ENCODE data around the gene NCKAP5. TPM values are rescaled to one million over a fixed set of nuclear protein-coding genes. Genes with fewer than 3 reads are reported as not detected.

The NCKAP5 gene
- total and polyA plus RNA-seq, 2 of the 13 experiments (the other 11 are each of a cell fraction or from before 2014, with no cell fraction given): 0.01 TPM; not detected in 1

- Histone ChIP-seq H4K20me1 (ENCODE audit: insufficient read depth, low read length) (no peaks in the 10 kb centered on the region), H3K4me2 (ENCODE audit: low read depth, low read length) (no peak overlapping the region), H2AFZ (ENCODE audit: low read length) (no peak overlapping the region), H3K27ac (ENCODE audit: extremely low read length, insufficient read depth, low read length) (no peak overlapping the region), H3K36me3 (replicated peaks in 1 of 2; ENCODE audit: control insufficient read depth in 1 of 2, insufficient read depth in 2 of 2, low read length in 2 of 2) (no peaks in the 10 kb centered on the region), H3K4me3 (replicated peaks in 1 of 3; ENCODE audit: insufficient read depth in 1 of 3, low read depth in 2 of 3, low read length in 3 of 3) (no peak overlapping the region), H3K79me2 (ENCODE audit: insufficient read depth, low read length) (no peaks in the 10 kb centered on the region), H3K4me1 (ENCODE audit: insufficient read depth, low read length) (0 out of 2 replicates have a peak, but pooled peaks cover 4% of the 10 kb centered on the region), H3K9ac (ENCODE audit: insufficient read depth, low read depth, low read length) (no peak overlapping the region), H3K27me3 (ENCODE audit: control insufficient read depth in 1 of 2, insufficient read depth in 2 of 2, low read length in 2 of 2) (no peaks in the 10 kb centered on the region), H3K9me3 (ENCODE audit: low read length) (no peaks in the 10 kb centered on the region)
- DNase-seq (ENCODE audit: low spot score) (no peak), ATAC-seq (no peak), FAIRE-seq (no peak)
- POLR2A ChIA-PET: no interaction called here
- 34% methylated on average over 5 of the region's 5 CpGs for WGBS (ENCODE audit: low lambda C conversion rate)
- no peak for TF ChIP-seq NFE2L1 (CRISPR knock-in tag; IDR thresholded peaks at IDR 0.05; ENCODE audit: borderline replicate concordance)
- no peak for TF ChIP-seq ZNF678 (CRISPR knock-in tag; IDR thresholded peaks at IDR 0.05)
- no peak for TF ChIP-seq TBX2 (CRISPR knock-in tag; IDR thresholded peaks at IDR 0.05; ENCODE audit: borderline replicate concordance)
- TF ChIP-seq GABPA (IDR thresholded peaks at IDR 0.05; ENCODE audit: low read depth, low read length): no peak
- TF ChIP-seq GABPA (CRISPR knock-in tag; IDR thresholded peaks at IDR 0.05; ENCODE audit: low read depth): no peak
- TF ChIP-seq NPAS2 (CRISPR knock-in tag; IDR thresholded peaks at IDR 0.05; ENCODE audit: borderline replicate concordance): no peak
- TF ChIP-seq ZNF569 (CRISPR knock-in tag; IDR thresholded peaks at IDR 0.05; ENCODE audit: borderline replicate concordance): no peak
- TF ChIP-seq ADNP (CRISPR knock-in tag; IDR thresholded peaks at IDR 0.05): no peak
- no peak for TF ChIP-seq ERF (CRISPR knock-in tag; IDR thresholded peaks at IDR 0.05)
- TF ChIP-seq DDIT3 (CRISPR knock-in tag; IDR thresholded peaks at IDR 0.05): no peak
- no peak for TF ChIP-seq ZBTB42 (CRISPR knock-in tag; IDR thresholded peaks at IDR 0.05)
- no TSS peak for BruUV-seq (replicated peaks)
- CTCF ChIA-PET (ENCODE audit: low intra/inter-chr PET ratio, low total read pairs): no interaction called here
- in situ Hi-C loops (cut with HindIII; ENCODE audit: extremely low pct_ligation_motif_present, low pct_unique_long_range_greater_than_20kb): no loop called here
- intact Hi-C loops (cut with micrococcal nuclease; ENCODE audit: unreplicated experiment): no loop called here
Measured at GRCh38 chr2:133411101-133411500, 157.2 kb downstream of the NCKAP5 start.

All from HepG2 (cell line).